ENCODE data around the gene TRNAU1AP.

Gene TRNAU1AP

DNA sequence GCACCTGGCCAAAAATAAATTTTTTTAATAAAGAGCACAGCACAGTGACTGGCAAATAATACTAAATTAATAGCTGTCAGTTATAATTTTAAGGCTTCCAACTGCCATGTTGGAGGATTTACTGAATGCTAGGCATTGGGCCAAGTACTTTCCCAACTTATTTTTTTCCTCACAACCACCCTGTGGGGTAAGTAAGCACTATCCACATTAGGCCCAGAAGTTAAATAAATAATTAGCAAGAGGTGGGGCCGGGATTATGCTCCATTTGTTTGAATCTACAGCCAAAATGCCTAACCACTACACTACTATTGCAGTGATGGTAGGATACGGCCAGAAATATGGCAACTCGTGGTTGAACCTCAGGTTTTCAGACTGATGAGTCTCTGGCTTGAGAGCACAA, 4.6 kb upstream of the TRNAU1AP start:
- H3K27ac ChIP-seq, result no peak overlapping the region
- TF ChIP-seq, protein P1, sequence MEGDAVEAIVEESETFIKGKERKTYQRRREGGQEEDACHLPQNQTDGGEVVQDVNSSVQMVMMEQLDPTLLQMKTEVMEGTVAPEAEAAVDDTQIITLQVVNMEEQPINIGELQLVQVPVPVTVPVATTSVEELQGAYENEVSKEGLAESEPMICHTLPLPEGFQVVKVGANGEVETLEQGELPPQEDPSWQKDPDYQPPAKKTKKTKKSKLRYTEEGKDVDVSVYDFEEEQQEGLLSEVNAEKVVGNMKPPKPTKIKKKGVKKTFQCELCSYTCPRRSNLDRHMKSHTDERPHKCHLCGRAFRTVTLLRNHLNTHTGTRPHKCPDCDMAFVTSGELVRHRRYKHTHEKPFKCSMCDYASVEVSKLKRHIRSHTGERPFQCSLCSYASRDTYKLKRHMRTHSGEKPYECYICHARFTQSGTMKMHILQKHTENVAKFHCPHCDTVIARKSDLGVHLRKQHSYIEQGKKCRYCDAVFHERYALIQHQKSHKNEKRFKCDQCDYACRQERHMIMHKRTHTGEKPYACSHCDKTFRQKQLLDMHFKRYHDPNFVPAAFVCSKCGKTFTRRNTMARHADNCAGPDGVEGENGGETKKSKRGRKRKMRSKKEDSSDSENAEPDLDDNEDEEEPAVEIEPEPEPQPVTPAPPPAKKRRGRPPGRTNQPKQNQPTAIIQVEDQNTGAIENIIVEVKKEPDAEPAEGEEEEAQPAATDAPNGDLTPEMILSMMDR (conservative IDR thresholded peaks at IDR 0.05), result no peak
- TF ChIP-seq ZFX (IDR thresholded peaks at IDR 0.05), result no peak

DNA sequence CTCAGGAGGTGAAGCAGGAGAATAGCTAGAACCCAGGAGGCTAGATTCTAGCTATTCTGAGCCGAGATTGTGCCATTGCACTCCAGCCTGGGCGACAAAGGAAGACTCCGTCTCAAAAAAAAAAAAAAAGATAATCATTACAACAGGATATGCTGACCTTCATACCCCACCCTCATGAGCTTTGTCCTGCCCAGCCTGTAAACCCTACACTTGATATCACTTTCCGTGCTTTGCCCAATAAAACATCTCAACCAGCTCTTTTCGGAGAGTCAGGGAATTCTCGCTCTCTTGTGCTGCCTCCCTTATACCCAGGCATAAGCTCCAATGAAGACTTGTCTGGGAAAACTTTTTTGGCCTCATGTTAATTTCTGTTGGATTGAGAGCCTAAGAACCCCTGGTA, 1.5 kb upstream of the TRNAU1AP start:
- TF ChIP-seq ZFX (IDR thresholded peaks at IDR 0.05), result no peak
- TF ChIP-seq, protein P1 (conservative IDR thresholded peaks at IDR 0.05), result no peak
- H3K27ac ChIP-seq, result peak overlapping the region; percentile 88

DNA sequence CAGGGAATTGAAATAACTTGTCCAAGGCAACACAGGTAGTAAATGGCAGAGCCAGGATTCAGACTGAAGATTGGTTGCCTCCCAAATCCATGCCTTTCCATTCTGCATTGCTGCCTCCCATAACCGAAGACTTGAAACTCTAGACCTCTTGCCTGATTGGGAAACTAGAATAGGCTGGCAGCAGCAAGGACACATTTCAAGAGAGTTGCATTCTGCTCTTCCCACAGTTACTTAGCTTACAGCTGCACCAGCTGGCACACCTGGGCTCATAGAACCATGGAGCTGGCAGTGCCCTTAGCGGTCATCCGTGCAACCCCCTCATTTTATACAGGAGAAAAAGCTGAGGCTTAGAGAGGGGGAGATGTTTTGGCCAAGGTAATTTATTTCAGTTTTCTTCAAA, 8.0 kb downstream of the TRNAU1AP start:
- TF ChIP-seq ZFX (IDR thresholded peaks at IDR 0.05), result no peak
- TF ChIP-seq, protein P1 (conservative IDR thresholded peaks at IDR 0.05), result no peak
- H3K27ac ChIP-seq, result no peak overlapping the region

DNA sequence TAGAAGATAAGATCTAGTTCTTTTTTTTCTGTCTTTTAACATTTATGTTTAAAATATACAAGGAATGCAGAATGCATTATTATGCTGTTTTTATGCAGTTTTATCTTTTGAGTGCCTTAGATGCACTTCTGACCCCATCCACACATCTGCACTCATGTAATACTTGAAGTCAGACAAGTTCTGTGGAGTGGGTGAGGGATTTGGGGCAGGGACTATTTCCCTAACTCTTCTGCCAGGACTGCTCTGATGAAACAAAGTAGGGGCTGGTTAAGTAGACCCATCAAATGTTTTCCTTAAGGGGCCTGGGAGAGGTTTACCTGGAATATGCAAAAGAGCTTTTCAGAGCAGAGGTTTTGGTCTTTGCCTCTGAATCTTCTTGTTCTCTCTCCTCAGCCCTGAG, 11.4 kb downstream of the TRNAU1AP start:
- TF ChIP-seq, protein P1 (conservative IDR thresholded peaks at IDR 0.05), result no peak
- no peak for TF ChIP-seq ZFX (IDR thresholded peaks at IDR 0.05)
- no peak overlapping the region for H3K27ac ChIP-seq

DNA sequence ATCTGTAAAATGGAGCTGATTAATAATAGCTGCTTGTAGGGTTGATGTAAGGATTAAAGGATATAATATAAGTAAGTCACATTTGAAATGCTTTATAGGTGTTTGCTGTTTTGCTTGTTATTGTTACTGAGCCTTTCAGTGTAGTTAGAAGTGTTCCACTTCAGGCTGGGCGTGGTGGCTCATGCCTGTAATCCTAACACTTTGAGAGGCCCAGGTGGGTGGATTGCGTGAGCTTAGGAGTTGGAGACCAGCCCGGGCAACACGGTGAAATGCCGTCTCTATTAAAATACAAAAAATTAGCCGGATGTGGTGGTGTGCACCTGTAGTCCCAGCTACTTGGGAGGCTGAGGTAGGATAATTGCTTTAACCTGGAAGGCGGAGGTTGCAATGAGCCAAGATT, 12.2 kb downstream of the TRNAU1AP start:
- no peak overlapping the region for H3K27ac ChIP-seq
- no peak for TF ChIP-seq ZFX (IDR thresholded peaks at IDR 0.05)
- TF ChIP-seq, protein P1 (conservative IDR thresholded peaks at IDR 0.05), result no peak

DNA sequence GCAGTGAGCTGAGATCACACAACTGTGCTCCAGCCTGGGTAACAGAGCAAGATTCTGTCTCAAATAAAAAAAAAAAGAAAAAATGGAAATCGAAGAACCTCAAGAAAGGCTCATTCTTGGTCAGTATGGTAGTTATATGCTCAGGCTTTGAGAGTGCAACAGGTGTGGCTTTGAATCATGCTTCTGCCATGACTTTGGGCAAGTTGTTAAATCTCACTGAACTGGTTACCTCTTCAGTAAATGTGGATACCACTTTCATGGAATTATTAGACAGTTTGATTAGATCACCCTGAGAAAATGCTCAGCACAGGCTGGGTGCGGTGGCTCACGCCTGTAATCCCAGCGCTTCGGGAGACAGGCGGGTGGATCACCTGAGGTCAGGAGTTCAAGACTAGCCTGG, 12.8 kb downstream of the TRNAU1AP start:
- no peak for TF ChIP-seq ZFX (IDR thresholded peaks at IDR 0.05)
- TF ChIP-seq, protein P1 (conservative IDR thresholded peaks at IDR 0.05), result no peak
- H3K27ac ChIP-seq, result no peak overlapping the region

DNA sequence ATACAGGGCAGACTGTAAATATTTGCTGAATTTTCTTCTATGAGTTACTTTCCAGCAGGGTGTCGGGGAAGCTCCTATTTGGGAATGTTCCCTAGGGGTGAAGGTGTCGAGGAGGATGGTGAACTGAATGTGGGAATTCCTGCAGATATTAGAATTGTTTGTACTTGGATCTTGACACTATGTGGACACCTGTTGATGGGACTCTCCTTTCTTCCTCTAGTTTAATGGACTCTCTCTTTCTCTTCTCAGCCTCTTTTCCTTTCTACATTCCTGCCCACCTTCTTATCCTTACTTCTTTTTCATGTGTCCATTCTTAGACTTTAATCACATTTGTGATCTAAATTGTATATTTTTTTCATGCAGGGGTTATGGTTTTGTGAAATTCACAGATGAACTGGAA, 14.0 kb downstream of the TRNAU1AP start:
- H3K27ac ChIP-seq, result no peak overlapping the region
- no peak for TF ChIP-seq ZFX (IDR thresholded peaks at IDR 0.05)
- TF ChIP-seq, protein P1 (conservative IDR thresholded peaks at IDR 0.05), result no peak
